Measurements from ENCODE around the gene MYO15A.

Gene MYO15A

GRCh38 chr17:18159551-18160120 lies 51.1 kb downstream of the MYO15A start:
- no peak for DNase-seq

DNA sequence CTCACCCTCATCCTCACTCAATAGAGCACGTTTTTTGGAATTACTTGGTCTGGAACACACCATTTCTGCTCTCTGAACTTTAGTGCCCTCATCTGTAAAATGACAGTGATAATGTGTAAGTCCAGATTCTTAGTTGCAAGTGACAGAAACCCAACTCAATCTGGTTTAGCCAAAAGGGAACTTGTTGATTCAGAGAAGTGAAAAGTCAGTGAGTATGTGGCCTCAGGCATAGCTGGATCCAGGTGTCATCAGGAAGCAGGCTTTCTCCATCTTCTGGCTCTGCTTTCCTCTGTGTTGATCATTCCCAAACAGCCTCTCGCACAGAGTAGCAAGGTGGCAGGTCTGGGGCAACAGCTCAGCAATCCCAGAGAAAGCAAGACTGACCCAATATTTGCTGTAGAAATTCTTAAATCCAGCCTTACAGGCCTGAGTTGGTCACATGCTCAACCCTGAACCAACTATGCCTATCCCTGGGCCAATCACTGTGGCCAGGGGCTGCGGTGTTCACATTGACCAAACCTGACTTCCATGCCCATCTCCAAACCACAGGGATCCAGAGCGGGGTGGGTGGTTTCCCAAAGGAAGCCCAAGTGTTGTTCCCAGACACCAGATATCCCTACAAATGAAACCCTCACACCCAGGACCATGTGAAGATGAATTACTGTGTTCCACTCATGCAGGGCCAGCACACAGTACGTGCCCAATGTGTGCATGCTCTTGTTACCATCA lies 51.7 kb downstream of the MYO15A start:
- no peak for DNase-seq

DNA sequence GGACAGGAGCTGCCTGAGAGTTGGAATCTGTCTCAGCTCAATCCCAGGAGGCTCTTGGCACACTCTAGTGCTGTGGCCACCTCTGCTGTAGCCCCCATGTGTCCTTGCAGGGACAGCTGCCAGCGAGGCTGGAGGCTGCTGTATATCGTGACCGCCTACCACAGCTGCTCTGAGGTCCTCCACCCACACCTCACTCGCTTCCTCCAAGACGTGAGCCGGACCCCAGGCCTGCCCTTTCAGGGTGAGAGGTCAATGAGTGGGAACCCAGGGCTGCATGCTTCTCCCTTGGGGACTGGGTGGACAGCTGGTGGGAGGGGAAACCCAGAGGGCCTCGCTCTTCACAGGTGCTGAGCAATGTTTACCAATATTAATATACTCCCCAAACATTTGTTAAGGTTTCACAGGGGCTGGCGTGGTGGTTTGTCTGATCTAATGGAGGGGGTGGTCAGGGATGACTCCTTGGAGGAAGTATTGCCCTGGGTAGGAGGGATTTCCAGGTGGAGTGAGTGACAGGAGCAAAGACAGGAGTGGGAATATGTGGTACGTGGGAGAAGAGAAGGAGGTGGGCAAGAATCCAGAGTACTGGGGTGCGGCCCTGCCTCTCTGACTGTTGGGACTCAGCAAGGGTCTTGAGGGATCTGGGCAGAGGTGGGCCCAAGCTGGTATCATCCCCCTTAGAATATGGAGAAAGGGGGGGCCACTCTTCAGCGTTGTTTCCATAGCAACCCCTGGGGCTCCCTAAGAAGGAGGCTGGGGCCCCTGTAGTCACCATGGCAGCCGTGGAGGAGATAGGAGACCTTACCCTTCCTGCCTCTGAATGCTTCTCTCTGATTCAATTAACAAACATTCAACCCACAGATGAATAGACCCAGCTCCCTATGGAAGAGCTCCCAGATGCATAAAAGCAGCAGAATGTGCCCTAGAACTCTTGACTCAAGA lies 52.9 kb downstream of the MYO15A start:
- no peak for DNase-seq

GRCh38 chr17:18163547-18163946 lies 55.0 kb downstream of the MYO15A start:
- no peak for DNase-seq

GRCh38 chr17:18166894-18167293 lies 58.3 kb downstream of the MYO15A start:
- no peak for DNase-seq

GRCh38 chr17:18167421-18167820 lies 58.9 kb downstream of the MYO15A start:
- no peak for DNase-seq

- no peak for DNase-seq
Observed at GRCh38 chr17:18172531-18173278, 64.1 kb downstream of the MYO15A start.

DNA sequence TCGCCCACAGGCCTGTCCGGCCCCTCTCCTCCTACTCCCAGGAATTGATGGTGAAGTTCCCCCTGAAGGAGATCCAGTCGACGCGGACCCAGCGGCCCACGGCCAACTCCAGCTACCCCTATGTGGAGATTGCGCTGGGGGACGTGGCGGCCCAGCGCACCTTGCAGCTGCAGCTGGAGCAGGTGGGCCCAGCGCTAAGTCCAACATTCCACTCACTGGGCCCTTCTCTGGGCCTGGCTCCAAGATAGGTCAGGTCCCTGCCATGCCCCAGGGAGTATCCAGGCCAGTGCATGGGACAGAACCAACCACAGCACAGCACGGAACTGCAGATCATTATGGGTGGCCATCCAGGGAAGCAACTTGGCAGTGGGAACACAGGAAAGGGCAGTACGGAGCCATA lies 65.2 kb downstream of the MYO15A start:
- DNase-seq, result no peak

DNA sequence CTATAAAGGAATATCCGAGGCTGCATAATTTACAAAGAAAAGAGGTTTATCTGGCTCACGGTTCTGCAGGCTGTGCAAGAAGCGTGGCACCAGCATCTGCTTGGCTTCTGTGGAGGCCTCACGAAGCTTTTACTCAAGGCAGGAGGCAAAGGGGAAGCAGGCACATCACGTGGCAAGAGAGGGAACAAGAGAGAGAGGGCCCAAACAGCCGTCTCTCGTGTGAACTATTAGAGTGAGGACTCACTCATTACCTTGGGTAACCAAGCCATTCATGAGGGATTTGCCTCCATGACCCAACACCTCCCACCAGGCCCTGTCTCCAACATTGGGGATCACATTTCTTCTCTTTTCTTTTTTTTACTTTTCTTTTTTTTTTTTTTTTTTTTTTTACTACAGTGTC lies 67.6 kb downstream of the MYO15A start:
- peak; percentile 74 for DNase-seq

DNA sequence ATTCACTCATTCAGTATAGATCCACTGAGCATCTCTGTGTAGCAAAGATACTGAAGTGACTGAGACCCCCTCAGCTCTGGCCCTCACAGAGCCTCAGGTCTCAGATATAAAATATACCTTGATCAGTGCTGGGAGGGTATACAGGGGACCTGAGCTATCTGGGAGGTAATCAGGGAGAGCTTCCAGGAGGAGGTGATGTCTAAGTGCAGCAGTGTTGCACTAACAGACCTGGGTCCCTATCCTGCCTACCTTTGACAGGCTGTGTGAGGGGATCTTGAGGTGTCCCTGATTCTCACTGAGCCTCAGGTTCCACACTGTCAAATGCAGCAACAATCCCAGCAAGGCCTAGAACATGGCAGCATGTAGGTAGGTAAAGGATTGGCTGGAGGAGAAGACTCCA lies 68.6 kb downstream of the MYO15A start:
- no peak for DNase-seq

DNA sequence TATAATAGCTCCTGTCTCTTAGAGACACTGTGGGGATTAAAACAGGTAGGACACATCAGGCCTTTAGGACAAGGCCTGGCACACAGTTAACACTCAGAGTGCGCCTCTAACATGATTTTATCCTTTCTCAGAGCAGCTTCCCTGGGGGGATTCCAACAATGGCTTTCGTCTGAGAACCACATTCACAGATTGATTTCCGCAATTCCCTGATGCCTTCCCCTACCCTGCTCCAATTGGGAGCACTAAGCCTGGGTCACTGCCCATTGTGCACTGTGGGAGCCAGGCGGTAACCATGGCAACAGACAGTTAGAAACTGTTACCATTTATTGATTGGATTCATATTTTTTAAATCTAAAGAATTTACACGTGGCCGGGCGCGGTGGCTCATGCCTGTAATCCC lies 69.2 kb downstream of the MYO15A start:
- DNase-seq, result no peak

DNA sequence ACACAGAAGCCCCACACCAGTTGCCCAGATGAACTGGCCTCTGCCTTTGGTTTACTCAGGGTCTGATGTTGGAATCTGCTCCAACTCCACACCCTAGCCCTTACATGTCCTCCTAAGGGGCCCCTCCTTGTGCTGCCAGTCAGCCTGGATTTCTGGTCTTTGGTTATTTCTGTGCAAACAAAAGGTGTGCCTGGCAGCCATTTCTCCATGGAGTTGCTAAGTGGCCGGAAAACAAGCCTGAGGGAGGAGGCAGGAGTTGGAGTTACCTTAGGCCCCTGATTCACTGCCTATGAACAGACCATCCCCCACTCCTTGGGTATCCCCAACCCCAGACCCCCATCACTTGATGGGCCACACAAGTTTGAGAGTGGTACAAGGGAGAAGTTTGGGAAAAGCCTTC lies 70.6 kb downstream of the MYO15A start:
- DNase-seq, result no peak

GRCh38 chr17:18179804-18180203 lies 71.2 kb downstream of the MYO15A start:
- DNase-seq, result no peak

DNA sequence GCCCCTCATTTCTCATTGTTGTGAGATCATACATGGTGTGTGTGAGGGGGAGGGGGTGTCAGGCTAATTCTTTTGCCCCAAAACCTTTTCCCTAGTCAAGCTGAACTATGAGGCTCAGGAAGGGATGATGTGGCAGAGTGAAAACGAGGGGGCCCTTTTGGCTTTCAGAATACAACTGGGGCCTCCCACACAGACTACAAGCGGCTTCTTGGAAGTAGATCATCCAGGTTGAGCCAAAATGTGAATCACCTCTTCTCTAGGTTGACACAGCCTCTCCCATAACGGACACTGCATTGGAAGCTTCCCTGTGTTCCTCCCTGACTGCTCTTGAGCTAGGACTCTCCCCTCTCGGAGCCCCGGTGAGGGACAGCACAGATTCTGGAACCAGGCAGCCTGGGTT lies 72.8 kb downstream of the MYO15A start:
- DNase-seq, result no peak

- DNase-seq, result no peak
Observed at GRCh38 chr17:18182110-18182977, 73.8 kb downstream of the MYO15A start.

- DNase-seq, result peak; percentile 94
Observed at GRCh38 chr17:18182978-18183333, 74.4 kb downstream of the MYO15A start.

DNA sequence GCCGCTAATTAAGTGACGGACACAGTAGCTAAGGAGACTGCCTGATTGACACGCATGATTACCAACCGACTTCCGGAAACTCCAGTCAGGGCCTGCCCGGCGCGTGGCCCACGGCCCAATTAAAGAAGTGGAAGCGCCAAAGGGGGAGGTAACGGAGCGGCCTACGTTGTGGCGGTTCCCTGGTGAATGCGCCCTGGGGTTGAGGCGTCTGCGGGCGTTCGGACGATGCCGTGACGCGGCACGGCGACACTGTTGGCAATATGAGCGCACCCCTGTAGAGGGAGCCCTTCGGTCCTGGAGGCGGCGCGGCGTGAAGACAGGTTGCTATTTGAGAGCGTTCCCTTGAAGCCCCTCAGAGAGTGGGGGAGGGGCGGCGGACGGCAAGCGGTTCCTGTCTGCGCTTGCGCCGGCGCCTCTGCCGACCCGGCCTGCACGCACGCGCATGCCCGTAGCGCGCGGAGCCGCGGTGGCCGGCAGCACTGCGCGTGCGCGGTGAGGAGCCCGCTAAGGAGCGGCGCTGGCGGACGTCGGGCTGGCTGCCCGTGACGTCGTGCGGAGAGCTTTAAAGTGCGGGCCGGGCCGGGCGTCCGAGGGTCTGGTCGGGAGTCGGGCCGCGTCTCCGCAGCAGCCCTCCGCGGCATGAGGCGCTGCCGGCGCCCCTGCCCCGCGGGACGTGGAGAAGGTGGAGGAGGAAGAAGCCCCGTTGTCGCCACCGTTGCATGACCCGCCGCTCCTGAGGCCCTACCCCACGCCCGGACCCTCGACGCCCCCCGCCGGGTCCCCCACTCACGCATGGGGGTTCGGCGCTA lies 75.0 kb downstream of the MYO15A start, which contains the start of gene ALKBH5:
TSS of gene ALKBH5 (plus strand) at position 495 of the 809 bp plus-strand sequence. CDS start 416 bp downstream, outside the sequence.
- peak; percentile 99 for DNase-seq

DNA sequence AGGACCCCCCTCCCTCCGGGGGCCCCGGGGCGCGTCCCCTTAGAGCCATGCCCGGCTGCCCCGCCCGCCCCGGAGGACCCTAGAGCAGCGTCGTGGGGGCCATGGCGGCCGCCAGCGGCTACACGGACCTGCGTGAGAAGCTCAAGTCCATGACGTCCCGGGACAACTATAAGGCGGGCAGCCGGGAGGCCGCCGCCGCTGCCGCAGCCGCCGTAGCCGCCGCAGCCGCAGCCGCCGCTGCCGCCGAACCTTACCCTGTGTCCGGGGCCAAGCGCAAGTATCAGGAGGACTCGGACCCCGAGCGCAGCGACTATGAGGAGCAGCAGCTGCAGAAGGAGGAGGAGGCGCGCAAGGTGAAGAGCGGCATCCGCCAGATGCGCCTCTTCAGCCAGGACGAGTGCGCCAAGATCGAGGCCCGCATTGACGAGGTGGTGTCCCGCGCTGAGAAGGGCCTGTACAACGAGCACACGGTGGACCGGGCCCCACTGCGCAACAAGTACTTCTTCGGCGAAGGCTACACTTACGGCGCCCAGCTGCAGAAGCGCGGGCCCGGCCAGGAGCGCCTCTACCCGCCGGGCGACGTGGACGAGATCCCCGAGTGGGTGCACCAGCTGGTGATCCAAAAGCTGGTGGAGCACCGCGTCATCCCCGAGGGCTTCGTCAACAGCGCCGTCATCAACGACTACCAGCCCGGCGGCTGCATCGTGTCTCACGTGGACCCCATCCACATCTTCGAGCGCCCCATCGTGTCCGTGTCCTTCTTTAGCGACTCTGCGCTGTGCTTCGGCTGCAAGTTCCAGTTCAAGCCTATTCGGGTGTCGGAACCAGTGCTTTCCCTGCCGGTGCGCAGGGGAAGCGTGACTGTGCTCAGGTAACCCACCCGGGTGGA lies 75.8 kb downstream of the MYO15A start:
- DNase-seq, result peak; percentile 75

DNA sequence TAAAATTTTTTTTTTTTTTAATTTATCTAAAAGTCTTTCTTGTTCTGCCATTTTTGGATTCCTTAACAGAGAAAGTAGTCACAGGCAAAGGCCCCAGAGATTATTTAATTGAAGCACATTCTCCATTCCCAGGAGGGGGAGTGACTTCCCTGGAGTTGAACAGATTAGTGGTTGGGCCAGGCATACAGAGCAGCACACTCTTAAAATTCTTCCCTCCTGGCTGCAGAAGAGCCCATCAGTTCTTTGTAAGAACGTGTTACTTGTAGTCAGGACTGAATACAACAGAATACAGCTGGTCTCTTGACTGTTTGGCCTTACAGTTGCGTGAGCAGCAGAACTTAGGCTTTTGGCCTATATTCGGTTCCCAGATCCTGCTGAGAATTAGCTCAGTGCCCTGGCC lies 76.8 kb downstream of the MYO15A start:
- DNase-seq, result no peak

All from suppressor macrophage treated with lipopolysaccharide for 4 hours (primary cell).